HG03095 (cell line): ENCODE results near the gene MACROD1.

ENCODE experiments used
- ATAC-seq: cut with Tn5 transposase; IDR thresholded peaks from one replicate; pipeline ENCODE4 v1.9.1; 2021; ENCODE audit warnings: moderate library complexity; ENCODE audit not compliant: unreplicated experiment

The MACROD1 gene

DNA sequence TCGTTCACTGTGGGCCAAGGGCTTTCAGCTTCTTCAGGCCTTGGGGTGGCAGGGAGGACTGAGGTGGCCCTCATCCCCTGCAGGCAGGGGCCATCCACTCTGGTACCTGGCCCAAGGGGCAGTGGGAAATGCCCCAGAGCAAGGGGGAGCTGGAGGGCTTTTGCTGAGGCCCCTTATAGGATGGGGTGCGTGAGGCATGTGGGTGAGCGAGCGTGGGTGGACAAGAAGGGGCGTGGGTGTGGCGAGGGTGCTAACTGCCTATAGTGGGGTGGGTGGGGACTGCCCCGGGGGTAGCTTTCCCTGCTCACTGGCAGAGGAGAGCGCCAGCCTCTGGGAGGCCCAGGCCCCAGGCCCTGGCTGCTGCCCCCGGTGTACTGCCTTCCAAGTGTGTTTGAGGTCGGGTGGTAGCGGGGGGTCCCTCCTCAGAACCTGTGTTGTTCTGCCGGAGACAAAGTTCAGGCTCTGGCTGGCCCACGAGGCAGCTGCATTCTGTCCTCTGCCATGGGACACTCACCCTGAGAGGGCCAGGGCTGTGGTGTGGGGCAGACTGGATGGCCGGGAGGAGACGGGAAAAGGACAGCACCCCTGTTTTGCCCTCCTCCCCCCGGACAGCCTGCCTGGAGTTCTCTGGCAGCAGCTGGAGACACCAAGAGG lies 126.8 kb downstream of the MACROD1 start:
- ATAC-seq, result no peak

DNA sequence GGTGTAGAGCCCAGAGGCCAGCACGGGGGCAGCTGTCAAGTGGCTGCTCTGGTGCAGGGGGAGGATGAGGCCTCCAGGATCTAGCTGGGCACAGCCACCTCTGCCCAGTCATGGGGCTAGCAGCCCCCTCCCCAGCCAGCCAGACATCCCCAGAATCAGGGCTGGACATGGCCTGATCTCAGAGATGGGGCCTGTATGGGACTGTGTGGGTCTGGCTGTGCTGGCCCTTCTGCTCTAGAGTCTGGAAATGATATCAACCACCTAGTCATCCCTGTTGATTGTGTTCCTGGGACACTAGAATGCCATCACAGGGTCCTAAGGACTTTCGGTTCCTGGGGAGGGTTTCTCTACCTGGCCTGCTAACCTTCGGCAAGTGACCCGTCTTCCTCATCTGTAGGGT lies 127.4 kb downstream of the MACROD1 start:
- no peak for ATAC-seq

DNA sequence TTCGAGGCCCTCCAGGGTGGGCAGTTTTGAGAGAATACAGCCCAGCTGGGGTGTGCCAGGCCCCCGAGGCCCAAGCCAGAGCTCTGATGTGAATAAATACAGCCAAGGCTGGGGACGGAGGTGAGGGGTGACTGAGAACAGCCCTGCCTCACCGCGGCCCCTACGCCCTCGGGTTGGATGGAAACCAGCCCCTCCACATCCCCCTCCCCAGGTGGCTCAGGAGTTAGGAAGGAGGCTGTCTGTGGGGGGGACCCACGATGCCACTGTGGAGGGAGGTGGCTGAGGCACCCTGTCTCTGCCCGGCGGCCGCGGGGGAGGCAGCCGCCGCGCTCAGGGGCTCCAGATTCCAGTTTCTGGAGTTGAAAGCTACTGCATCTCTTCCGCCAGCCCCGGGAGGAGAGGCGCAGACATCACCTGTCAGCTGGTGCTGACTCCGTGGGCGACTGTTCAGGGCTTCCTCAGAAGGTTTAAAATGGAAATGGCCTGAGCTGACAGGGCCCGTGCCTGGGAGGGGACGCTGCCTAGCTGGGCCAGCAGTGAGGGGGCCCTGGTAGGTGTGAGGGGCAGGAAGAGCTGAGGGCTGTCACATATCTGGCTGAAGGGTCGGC lies 128.8 kb downstream of the MACROD1 start:
- ATAC-seq, result no peak

DNA sequence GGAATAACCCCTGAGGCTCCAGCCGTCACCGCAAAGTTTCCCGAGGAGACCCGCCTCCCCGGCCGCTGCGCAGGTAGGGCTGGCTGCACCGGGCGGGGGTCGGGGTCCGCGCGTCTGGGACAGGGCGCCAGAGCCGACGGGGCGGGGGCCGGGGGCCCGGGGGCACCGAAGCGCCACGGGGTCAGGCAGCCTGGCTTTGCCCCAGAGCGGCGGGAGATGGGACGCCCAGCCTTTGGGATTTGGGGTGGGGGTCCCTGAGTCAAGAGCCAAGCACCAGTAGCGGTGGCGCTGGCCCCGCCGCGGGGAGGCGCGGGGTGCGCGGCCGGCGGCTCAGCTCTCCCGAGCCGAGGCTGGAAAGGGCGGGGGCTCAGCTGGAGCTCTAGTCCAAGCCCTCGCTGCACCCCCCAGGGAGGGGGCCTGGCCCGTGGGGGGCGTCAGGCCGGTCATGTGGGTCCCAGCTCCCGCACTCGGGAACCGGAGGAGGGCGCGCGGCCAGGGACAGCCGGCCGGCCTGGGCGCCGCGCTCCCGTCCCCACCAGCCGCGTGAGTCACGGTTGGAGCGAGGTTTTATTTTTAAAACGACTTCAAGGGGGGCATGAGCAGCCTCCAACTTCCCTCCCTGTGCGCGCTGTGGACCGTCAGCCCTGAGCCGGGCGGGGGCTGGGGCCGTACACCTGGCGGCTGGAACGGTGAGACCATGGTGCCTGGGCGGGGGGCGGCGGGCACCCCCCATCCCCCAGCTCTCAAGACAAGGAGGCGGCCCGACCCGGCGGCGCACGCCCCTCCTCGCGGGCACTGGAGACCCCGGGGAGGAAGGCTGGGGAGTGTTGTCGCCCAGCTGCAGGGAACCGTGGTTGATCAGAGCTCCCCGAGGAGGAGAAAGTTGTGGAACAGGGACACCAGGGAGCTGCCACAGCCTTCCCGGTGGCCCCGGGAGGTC lies 129.6 kb downstream of the MACROD1 start:
- ATAC-seq, result no peak

DNA sequence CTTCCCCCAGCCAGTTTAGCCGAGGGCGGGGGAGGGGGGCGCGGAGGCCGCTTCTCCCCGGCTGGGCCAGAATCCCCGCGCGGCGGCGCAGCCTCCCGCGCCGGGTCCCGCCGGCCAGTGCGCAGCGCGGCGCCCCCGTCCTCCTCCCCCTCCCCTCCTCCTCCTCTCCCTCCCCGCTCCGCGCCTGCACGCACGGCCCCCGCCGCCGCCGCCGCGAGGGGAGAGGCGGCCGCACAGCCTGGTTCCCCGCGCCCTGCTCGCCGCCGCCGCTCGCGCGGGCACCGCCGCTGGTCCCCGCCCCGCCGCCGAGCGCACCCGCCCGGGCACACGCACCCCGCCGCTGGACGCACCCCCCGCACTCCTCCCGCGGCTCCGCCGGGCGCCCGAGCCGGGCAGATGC lies 130.3 kb downstream of the MACROD1 start, which contains the start of gene FLRT1:
Gene FLRT1 (plus strand): TSS at position 356 of the 400 bp plus-strand sequence. CDS start 80,337 bp downstream, outside the sequence.
- ATAC-seq, result no peak

DNA sequence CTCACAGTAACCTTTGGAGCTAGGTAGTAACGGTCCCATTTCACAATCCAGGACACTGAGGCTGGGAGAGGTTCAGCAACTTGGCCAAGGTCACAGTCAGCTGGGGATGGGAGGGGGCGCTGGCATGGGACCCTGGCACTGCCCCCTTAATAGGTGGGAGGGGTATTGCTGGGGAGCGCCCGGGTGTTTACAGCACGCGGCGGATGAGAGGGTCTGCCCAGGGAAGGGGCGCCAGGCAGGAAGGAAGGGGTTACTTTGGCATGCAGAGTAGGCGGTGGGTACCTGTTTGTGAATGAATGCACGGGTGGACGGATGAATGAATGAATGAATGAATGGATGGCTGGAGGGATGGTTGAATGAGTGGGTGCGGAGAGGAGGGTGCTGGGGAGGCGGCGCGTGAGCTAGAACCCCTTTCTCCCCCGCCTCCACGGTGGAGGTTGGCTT lies 130.8 kb downstream of the MACROD1 start:
- ATAC-seq, result no peak

DNA sequence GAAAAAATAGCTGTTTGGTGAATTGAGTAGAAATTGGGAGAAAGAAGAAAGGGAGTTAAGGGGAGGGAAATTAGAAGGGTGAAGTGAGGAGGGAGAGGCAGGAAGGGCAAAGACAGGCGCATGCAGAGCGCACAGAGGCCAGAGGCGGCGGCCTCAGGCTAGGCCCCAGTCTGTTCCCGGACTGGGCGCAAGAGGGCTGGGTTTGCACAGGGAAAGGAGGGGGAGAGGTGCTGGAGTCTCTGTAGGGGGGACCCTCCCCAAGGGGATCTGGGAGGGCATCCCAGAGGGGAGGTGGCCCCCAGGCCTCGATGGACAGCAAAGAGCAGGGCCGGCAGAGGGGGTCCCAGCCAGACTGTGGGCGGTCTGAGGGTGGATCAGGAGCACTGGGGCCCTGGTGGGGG lies 131.5 kb downstream of the MACROD1 start:
- ATAC-seq, result no peak

DNA sequence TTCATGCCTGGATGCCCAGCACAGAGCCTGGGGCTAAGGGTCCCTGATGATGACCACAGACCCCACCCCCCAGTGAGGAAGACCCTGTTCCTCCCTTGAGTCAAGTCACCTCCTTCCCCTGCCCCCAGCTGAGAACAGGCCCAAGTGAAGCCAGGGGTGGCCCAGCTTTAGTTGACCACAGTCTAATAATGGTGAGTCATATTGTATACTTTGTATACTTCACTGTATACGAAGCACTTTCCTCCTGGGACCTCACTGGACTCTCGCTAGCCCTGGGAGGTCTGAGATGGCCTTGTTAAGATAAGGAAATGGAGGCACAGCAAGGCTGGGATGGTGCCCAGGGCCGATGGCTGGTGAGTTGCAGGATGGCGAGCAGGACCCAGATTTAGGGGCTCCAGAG lies 133.9 kb downstream of the MACROD1 start:
- no peak for ATAC-seq

DNA sequence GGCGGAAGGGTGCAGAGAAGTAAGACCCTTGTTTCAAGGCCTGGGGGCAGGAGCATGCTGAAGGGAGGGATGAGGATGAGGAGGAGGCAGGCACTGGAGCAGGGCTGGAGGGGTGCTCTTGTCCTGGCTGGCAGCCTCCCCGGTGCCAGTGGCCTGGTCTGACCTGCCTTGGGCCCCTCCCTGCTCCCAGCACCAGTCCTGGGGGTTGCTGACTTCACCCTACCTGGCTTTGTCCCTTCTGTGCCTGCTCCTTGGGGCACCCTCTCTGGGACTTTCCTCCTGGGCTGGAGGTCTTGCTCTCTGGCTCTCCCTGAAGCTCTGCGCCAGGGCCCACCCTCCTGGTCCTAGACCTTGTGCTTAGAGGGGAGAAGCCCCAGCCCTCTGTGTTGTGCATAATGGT lies 134.9 kb downstream of the MACROD1 start:
- ATAC-seq, result no peak

DNA sequence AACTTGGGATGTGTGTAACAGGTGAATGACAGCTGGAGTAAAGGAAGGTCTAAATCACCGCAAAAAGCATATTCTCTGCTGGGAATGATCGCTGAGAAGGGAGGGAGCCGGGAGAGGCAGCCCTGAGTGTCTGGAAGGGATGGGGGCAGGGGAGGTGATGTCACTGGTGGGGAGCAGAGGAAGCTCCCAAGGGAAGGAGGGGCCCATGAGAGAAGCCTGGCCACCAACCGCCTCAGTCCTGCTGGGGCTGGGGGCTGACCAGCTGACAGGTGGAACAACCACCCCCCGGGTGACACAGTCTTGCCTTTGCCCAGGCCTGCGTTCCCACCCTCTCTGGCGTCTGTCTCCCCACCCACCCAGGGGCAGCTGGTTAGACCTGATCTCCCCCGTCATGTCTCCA lies 136.1 kb downstream of the MACROD1 start:
- no peak for ATAC-seq

DNA sequence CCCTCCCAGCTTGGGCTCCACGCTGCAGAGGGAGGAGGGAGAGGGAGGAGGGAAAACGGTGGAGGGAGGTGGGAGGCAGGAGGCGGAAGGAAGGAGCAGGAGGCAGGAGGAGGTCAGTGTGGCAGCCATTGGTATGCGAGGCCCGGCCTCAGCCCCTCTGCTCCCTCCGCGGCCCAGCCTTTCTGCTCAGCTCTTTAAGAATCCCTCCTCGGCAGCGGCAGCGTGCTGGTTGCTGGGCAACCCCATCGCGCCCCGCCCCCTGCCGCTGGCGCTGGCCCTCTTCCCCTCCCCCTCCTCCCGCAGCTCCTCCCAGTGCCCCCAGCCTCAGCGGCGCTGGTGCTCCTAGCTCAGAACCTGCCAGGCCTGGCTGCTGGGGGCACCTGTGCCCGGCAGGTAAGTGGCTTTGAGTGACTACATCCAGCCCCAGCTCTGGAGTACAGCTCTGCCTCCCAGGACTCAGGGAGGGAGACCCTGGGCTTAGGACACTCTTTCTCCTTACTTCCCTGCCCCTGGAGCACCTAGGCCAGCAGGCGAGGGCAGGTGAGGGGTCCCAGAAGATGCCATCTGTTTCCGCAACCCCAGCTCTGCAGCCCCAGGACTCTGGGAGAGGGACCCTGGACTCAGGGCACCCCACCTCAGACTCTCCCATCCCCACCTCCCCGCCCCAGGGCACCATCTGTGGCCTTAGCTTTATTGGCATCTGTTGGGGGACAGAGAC lies 137.4 kb downstream of the MACROD1 start:
- no peak for ATAC-seq

DNA sequence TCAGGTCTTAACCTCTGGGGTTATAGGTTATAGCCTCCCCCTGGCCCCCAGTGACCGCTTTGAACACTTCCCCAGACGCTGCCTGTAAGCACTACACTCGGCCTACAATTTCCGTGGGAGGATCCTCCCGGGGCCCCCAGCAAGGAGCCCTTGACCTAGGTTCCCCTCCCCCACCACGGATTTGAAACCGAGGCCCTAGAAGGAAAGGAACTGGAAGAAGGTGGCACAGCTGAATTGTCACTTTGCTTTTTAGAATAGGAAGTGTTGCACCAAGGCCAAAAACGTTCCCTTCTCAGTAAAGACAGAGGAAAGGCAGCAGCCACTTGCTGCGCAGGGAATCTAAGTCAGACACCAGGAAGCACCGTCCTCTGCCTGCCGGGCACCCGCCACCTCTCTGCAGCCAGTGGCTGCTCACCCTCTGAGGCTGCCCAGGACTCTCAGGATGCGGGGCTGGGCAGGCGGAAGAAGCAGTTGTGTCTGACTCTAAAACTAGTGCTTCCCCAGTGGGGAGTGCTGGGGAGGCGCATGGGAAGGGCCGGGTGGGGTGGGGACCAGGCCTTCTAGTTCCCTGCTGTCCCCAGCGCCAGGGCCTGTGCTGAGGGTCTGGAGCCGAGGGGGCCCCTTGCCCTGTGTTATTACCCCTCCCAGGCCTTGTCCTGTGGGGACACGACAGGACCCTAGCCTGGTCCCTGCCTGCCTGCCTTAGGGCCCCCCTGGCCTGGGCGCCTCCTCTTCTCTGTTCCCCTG lies 138.1 kb downstream of the MACROD1 start:
- no peak for ATAC-seq

DNA sequence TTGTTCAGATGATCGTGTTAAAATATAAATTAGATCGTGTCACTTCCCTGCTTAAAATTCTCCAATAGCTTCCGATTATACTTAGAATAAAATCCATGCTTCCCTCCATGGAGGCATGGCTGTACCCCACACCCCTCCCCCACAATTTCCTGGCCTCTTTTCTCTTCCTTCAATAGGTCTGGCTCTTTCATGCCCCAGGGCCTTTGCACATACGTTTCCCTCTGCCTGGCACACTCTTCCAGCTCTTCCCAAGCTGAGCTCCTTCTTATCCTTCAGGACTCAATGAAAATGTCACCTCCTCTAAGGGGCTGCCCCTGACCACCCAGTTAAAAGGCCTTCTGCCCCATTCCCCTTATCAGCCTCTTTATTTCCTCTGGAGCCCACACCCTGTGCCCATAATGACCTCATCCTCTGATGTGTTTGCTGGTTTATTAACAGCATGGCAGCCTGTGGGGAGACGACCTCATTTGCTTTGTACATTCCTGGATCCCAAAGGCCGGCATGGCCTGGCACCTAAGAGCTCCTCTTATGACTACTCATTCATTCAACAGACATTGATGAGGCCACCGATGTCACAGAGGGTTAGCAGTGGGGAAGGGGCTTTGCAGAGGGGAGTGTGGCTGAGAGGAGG lies 139.2 kb downstream of the MACROD1 start:
- ATAC-seq, result no peak

DNA sequence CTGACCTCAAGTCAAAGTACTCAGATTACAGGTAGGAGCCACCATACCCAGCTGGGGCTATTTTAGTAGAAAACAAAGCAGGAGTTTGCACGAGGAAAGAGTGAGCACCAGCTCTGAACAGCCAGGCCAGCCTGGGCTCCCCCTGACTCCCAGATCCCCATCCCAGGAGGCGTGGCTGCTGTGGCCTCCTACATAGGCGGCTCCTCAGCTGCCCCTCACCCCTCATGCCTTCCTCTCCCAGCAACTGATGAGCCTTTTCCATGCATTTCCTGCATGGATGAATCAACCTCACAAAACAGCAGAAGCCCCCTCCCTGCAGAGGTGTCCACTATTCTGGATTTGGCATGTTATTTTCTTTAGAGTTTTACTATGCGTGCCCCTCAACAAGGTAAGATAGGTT lies 140.7 kb downstream of the MACROD1 start:
- no peak for ATAC-seq

DNA sequence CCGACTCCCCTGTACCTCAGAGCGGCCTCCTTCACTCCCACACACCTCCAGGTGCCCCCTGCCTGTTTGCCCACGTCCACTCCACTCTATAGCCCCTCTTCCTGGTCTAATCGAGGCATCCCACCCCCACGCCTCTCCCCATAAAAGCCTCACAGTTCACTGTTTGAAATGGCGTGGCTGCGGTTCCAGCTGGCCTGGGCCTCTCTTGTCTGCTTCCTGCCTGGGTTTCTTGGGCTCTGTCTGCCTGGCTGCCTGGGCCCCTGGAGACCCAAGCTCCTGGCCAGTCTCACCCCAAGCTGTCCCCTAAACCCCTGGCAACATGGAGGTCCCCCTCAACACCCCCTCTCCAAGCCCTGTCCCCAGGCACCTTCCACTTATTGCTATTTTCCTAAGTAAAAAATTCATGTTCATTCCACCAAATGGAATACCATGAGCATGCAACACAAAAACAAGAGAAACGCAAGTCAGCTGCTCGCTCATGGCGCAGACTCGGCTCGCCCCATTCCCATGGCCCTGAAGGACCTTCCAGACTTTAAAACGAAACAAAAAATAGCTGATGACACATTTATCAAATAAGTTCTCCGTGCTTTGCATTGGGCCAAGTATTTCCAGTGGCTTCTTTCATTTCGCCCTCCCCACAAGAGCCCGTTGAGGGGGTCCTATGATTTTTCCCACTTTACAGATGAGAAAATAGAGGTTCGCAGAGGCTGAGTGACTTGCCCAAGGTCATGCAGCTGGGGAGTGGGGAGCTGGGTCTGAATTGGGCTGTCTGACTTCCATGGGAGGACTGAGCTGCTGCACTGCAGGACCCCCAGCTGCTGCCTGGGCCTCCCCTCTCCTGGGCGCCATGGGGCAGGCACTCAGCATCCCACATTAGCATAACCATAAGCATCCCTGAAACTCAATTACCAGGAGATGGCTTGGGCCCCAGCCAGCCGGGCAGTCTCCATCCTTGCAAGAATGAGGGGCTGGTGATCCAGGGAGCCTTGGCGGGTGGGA lies 141.9 kb downstream of the MACROD1 start:
- no peak for ATAC-seq

DNA sequence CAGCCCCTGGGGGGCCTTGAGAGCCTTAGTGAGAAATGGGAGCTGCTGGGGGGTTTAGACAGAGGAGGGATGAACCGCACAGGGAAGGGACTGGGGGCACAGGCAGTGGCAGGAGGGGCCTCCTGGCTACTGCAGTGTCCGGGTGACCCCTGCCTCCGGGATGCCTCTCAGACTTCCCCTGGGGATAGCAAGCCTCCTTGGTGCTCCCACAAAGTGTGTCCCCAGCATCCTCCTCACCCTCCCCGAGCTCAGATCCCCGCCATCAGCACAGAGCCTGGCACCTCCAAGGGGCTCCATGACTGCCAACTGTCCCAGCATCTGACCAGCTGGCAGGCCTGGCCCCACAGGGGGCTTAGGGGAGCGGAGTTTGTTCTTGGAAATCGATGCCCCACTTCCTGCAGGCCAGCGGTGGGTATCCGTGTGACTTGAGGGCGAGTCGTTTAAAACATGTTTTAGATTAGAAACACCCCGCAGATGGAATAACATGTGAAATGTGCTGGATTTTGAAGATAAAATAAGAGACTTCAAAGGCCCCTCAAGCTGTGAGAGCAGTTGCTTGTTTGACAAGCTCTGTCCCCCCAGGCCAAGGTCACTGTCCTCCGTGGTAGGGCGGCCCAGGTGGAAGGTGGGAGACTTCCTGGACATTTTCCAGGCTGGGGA lies 143.7 kb downstream of the MACROD1 start:
- no peak for ATAC-seq

DNA sequence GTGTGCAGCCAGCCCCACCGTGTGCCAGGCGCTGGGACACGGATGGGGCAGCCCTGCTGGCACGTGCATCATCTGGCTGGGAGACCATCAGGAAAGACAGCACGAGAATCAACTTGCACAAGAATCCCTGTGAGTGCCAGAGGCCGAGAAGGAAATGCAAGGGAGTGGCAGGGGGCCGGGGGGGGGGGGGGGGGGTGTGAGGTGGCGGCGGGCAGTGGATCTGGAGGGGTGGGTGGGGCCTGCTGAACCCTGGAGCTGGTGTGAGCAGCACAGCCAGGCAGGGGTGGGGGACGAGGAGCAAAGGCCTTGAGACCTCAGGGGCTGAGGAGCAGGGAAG lies 144.2 kb downstream of the MACROD1 start:
- no peak for ATAC-seq
